CD8-positive, alpha-beta memory T cell (primary cell): Measurements from ENCODE around the gene CCBE1. TPM values are rescaled to one million over a fixed set of nuclear protein-coding genes. Genes with fewer than 3 reads are reported as not detected.

Experiments
- CTCF ChIA-PET: fragments of 350-600 bp; sonication (Branson Sonifier 250); formaldehyde crosslinking; loops from one replicate; lab custom pipeline; 2021; ENCODE audit warnings: antibody characterized with exemption; lab: Charles Lee
- POLR2A ChIA-PET: fragments of 350-600 bp; sonication (Branson Sonifier 250); formaldehyde crosslinking; loops from one replicate; lab custom pipeline; 2021; ENCODE audit warnings: antibody characterized with exemption; lab: Charles Lee
- DNase-seq, 5 donors: peaks; one replicate each; pipeline versions ENCODE4 v3.0.0 to v3.0.0-alpha.2; 2020 to 2022; ENCODE audit warnings: mixed read lengths in 1 of 5
- H3K27ac ChIP-seq: one replicate; pipeline ENCODE4 v1.7.0; 2013; ENCODE audit warnings: low read depth, mild to moderate bottlenecking, low read length, moderate library complexity
- H3K27me3 ChIP-seq: 2 replicates; pipeline ENCODE4 v1.7.0; 2013; ENCODE audit warnings: low read length, mild to moderate bottlenecking; ENCODE audit not compliant: insufficient read depth, poor library complexity, severe bottlenecking
- H3K36me3 ChIP-seq: 2 replicates; pipeline ENCODE4 v1.7.0; 2013; ENCODE audit warnings: mild to moderate bottlenecking, low read length, moderate library complexity; ENCODE audit not compliant: insufficient read depth
- H3K4me1 ChIP-seq: 2 replicates; pipeline ENCODE4 v1.7.0; 2013; ENCODE audit warnings: mild to moderate bottlenecking, low read length, moderate library complexity; ENCODE audit not compliant: insufficient read depth
- H3K4me3 ChIP-seq: 2 replicates; pipeline ENCODE4 v1.7.0; 2013; ENCODE audit warnings: mild to moderate bottlenecking, low read length
- H3K9me3 ChIP-seq: 2 replicates; pipeline ENCODE4 v1.7.0; 2013; ENCODE audit warnings: mild to moderate bottlenecking, low read length
- H3K27ac Mint-ChIP-seq, 8 donors: one replicate each; pipeline ENCODE4 v1.8.0; 2020 to 2021; ENCODE audit warnings: mixed read lengths in 8 of 8, mild to moderate bottlenecking in 6 of 8, inconsistent platforms in 3 of 8, moderate library complexity in 3 of 8
- H3K27me3 Mint-ChIP-seq, 2 donors: one replicate each; pipeline ENCODE4 v1.8.0; 2020 to 2021; ENCODE audit warnings: mixed read lengths in 2 of 2, mild to moderate bottlenecking in 1 of 2, moderate library complexity in 1 of 2
- H3K36me3 Mint-ChIP-seq, 3 donors: one replicate each; pipeline ENCODE4 v1.8.0; 2020 to 2021; ENCODE audit warnings: mixed read lengths in 3 of 3, inconsistent platforms in 1 of 3, mild to moderate bottlenecking in 1 of 3
- H3K4me1 Mint-ChIP-seq, 3 donors: one replicate each; pipeline ENCODE4 v1.8.0; 2020 to 2021; ENCODE audit warnings: mixed read lengths in 3 of 3, inconsistent platforms in 1 of 3, mild to moderate bottlenecking in 1 of 3
- H3K4me3 Mint-ChIP-seq, 7 donors: one replicate each; pipeline ENCODE4 v1.8.0; 2020 to 2021; ENCODE audit warnings: mixed read lengths in 7 of 7, mild to moderate bottlenecking in 6 of 7, moderate library complexity in 4 of 7, inconsistent platforms in 2 of 7
- H3K9me3 Mint-ChIP-seq, 5 donors: one replicate each; pipeline ENCODE4 v1.8.0; 2020 to 2022; ENCODE audit warnings: mixed read lengths in 5 of 5, mild to moderate bottlenecking in 3 of 5, moderate library complexity in 2 of 5, inconsistent platforms in 1 of 5
- polyA plus RNA-seq: library from polyadenylated mRNA; unstranded; fragments of 300-500 nt; fragmentation: Illumina TruSeq; gene quantifications from one replicate; pipeline ENCODE4 v1.2.3, GENCODE V29; 2021
- total RNA-seq, 2 experiments: library from RNA; stranded (reverse); gene quantifications; one replicate each; pipeline ENCODE4 v1.2.3, GENCODE V29; 2021

CCBE1 gene
- total and polyA plus RNA-seq, 3 experiments from 2014 or later: not detected

DNA sequence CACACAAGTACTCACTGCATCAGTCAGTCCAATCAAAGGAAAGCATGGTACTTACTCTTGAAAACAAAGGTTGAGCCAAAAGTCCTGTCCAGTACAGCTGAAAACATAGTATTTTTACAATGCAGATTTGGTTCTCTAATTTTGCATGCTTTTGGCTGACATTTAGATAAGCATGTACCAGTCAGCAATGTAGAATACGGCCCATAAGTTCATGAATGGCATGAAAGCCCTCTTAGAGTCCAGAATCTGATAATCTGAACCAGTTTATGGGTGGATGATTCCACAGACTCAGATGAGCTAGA lies 90.2 kb downstream of the CCBE1 start:
- Mint-ChIP-seq H3K36me3 (no peaks in the 10 kb centered on the region), H3K27me3 (no peaks in the 10 kb centered on the region), H3K9me3 (peaks cover 0 to 6% (median 2%) of the 10 kb centered on the region in 5 donors), H3K4me1 (no peaks in the 10 kb centered on the region), H3K27ac (no peak overlapping the region), H3K4me3 (no peak overlapping the region)
- Histone ChIP-seq H3K4me1 (no peaks in the 10 kb centered on the region), H3K4me3 (no peak overlapping the region), H3K27ac (no peak overlapping the region), H3K27me3 (no peaks in the 10 kb centered on the region), H3K36me3 (no peaks in the 10 kb centered on the region), H3K9me3 (no peaks in the 10 kb centered on the region)
- ChIA-PET POLR2A (no interaction called here), CTCF (no interaction called here)
- no peak for DNase-seq

DNA sequence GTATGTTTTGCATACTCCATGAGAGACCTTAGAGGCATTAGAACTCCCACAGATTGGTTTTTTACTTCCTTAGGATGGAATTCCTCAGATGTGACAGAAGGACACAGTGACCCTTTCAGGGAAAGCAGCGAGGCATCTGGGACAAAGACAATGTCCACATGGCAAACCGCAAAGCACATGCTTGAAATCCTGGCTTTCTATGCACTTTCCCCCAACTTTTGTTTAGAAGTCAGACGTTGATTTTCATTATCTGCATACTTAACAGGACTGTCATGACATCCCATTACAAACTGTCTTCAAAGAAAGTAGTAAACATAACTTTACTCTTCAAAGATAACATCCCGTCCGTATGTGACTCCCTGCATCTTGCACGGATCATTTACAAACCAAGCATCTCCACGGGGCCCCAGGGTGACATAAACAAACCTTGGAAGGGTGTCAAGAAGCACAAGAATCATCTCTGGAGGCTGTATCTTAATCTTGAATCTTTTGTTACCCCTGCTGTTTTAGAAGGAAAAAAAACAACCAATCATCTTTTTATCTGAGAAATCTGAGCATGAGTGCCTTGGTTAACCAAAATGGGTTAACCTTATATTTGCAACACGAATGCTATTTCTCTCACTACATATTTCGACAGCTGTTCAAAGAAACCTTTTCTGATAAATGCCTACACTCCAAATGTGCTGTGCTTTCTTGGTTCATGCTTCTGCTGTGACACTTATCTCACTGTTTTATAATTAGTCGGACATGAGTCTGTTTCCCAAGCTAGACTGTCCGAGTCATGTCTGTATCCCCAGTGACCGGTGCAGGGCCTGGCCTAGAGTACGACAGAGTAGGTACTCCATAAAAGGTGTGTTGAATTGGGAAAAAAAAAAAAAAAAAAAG lies 90.8 kb downstream of the CCBE1 start:
- CTCF ChIA-PET: no interaction called here
- no peaks in the 10 kb centered on the region for H3K36me3 Mint-ChIP-seq

DNA sequence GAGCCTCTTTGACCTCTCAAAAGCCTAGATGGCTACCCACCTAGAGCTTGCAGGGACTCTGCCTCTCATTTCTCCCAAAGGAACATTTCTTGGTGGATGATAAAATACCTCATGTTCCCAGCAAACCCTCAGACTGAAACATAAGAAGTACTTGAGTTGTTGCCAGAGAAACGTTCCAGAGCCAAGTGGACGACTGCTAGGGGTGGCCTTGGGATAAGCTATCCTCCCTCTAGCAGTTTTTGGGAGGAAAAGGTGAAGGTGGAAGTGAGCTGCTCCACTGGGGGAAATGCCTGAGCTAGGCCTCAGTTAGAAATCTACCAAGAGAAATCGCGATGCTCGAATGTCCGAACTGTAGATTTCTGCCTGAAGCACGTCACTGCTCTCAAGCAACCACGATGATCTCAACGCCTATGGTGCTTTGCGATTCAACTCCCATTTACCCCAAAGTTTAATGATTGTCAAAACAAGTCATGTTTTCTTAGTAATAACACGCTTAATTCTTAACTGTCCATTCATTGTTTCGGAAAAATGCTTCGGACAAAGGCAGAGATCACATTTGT lies 91.5 kb downstream of the CCBE1 start:
- no peaks in the 10 kb centered on the region for H3K27me3 ChIP-seq
- Mint-ChIP-seq H3K27ac (no peak overlapping the region), H3K4me3 (no peak overlapping the region), H3K4me1 (no peaks in the 10 kb centered on the region), H3K9me3 (peaks cover 0 to 3% (median 2%) of the 10 kb centered on the region in 5 donors), H3K36me3 (no peaks in the 10 kb centered on the region), H3K27me3 (no peaks in the 10 kb centered on the region)
- no peaks in the 10 kb centered on the region for H3K4me1 ChIP-seq
- no peaks in the 10 kb centered on the region for H3K36me3 ChIP-seq
- no peak overlapping the region for H3K4me3 ChIP-seq
- no peaks in the 10 kb centered on the region for H3K9me3 ChIP-seq
- DNase-seq: no peak
- no peak overlapping the region for H3K27ac ChIP-seq
- ChIA-PET CTCF (no interaction called here), POLR2A (no interaction called here)

More for the DNA sequence above, 90.8 kb downstream of the CCBE1 start:
- DNase-seq: no peak
- H3K4me3 Mint-ChIP-seq: no peak overlapping the region
- H3K4me1 Mint-ChIP-seq: no peaks in the 10 kb centered on the region
- POLR2A ChIA-PET: no interaction called here
- Histone ChIP-seq H3K36me3 (no peaks in the 10 kb centered on the region), H3K4me3 (no peak overlapping the region), H3K27me3 (no peaks in the 10 kb centered on the region), H3K27ac (no peak overlapping the region), H3K4me1 (no peaks in the 10 kb centered on the region), H3K9me3 (no peaks in the 10 kb centered on the region)
- H3K9me3 Mint-ChIP-seq: peaks cover 0 to 6% (median 2%) of the 10 kb centered on the region in 5 donors
- H3K27me3 Mint-ChIP-seq: no peaks in the 10 kb centered on the region
- H3K27ac Mint-ChIP-seq: no peak overlapping the region

DNA sequence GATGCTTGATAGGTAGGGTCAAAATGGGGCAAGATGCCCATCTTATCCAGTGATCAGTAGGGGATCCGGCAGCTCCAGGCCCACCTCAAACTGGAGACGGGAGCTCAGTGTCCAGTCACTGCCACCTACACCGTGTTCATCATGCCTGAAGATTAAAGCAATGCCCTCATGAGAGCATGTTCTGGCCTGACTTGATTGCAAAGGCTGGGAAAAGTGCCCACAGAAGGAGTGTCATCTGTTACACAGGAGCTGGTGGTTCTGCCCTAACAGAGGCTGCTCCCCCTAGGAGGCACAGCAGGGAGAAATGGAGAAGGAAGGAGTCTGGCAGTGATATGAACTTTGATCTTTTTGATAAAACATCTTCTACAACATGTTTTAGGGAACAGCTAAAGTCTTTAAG lies 92.3 kb downstream of the CCBE1 start:
- Histone ChIP-seq H3K27me3 (no peaks in the 10 kb centered on the region), H3K9me3 (no peaks in the 10 kb centered on the region), H3K4me1 (no peaks in the 10 kb centered on the region), H3K36me3 (no peaks in the 10 kb centered on the region), H3K4me3 (no peak overlapping the region), H3K27ac (no peak overlapping the region)
- Mint-ChIP-seq H3K9me3 (peaks cover 0 to 4% (median 3%) of the 10 kb centered on the region in 5 donors), H3K27me3 (no peaks in the 10 kb centered on the region), H3K27ac (no peak overlapping the region), H3K4me3 (no peak overlapping the region), H3K36me3 (no peaks in the 10 kb centered on the region), H3K4me1 (no peaks in the 10 kb centered on the region)
- POLR2A ChIA-PET: no interaction called here
- DNase-seq: no peak
- CTCF ChIA-PET: interaction anchor here (0.9 kb wide), 1 partner anchor 12 kb away, joined by 3 read pairs; no protein-coding TSS in a partner anchor

DNA sequence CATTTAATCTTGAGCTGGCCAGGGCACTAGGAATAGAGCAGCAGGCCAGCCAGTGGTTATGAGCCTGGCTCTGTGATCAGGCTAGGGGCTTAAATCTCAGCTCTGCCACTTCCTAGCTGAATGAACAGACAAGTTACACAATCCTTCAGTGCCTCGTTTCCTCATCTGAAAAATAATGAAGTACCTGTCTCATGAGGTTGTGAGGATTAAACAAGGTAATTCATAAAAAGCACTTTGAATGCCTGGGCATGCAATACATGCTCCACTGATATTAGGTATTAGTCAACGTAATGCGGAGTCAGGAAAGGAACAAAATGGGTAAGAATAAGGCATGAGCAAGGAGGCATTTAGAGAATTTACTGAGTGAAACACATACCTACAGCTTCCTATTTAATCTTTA lies 100.2 kb downstream of the CCBE1 start:
- ChIA-PET CTCF (interaction anchor here (1.7 kb wide), 1 partner anchor 10 kb away, joined by 4 read pairs; no protein-coding TSS in a partner anchor), POLR2A (no interaction called here)
- H3K27me3 Mint-ChIP-seq: no peaks in the 10 kb centered on the region
- no peaks in the 10 kb centered on the region for H3K36me3 Mint-ChIP-seq
- peaks cover 0 to 2% (median 0%) of the 10 kb centered on the region in 5 donors for H3K9me3 Mint-ChIP-seq
- no peaks in the 10 kb centered on the region for H3K9me3 ChIP-seq
- H3K4me3 Mint-ChIP-seq: no peak overlapping the region
- H3K4me1 Mint-ChIP-seq: no peaks in the 10 kb centered on the region
- H3K27ac Mint-ChIP-seq: no peak overlapping the region
- no peak overlapping the region for H3K27ac ChIP-seq
- no peaks in the 10 kb centered on the region for H3K36me3 ChIP-seq
- no peak for DNase-seq
- no peak overlapping the region for H3K4me3 ChIP-seq
- H3K4me1 ChIP-seq: no peaks in the 10 kb centered on the region
- H3K27me3 ChIP-seq: no peaks in the 10 kb centered on the region

DNA sequence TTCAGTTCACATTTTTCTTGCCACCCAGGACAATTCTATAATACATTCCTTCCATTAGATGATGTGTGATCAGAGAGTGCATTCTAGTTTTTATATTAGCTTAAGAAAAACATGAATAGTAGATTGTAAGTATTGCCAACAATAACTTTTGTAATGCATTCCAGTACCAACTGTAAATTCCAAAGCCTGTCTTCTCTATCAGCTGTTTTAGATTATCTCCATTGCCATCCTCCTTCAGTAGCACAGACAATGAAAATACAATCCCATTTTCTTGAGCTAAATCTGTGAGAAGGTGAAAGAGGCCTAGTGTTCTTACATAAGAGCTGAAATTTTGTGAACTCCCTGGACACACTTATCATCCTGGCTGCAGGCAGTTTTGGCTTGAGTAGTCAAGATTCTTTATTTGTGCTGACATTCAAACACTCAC lies 103.9 kb downstream of the CCBE1 start:
- H3K27me3 Mint-ChIP-seq: no peaks in the 10 kb centered on the region
- H3K27ac ChIP-seq: no peak overlapping the region

DNA sequence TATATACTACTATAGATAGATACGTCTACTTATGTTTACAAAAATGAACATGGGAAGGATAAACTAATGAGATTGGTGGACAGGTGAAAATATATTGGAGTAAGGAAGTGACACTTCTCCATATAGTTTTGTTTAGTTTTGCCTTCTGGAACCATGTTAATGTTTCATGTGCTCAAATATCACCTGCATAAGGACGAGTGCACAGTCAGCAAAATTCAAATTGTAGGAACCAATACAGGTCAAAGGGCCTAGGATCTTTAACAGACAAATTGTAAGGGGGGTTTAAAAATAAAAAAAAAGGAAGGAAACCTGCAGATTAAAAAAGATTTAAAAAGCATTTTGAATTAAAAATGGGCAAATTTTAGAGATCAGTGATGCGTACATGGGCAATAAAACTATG lies 104.6 kb downstream of the CCBE1 start:
- no peak for DNase-seq
- no peaks in the 10 kb centered on the region for H3K27me3 ChIP-seq
- no peak overlapping the region for H3K27ac ChIP-seq
- Mint-ChIP-seq H3K9me3 (no peaks in the 10 kb centered on the region), H3K36me3 (no peaks in the 10 kb centered on the region), H3K27me3 (no peaks in the 10 kb centered on the region), H3K4me1 (no peaks in the 10 kb centered on the region), H3K27ac (no peak overlapping the region), H3K4me3 (no peak overlapping the region)
- H3K9me3 ChIP-seq: no peaks in the 10 kb centered on the region
- H3K36me3 ChIP-seq: no peaks in the 10 kb centered on the region
- H3K4me3 ChIP-seq: no peak overlapping the region
- CTCF ChIA-PET: no interaction called here
- POLR2A ChIA-PET: no interaction called here
- no peaks in the 10 kb centered on the region for H3K4me1 ChIP-seq

More for the DNA sequence above, 103.9 kb downstream of the CCBE1 start:
- DNase-seq: no peak
- Mint-ChIP-seq H3K36me3 (no peaks in the 10 kb centered on the region), H3K4me3 (no peak overlapping the region), H3K9me3 (no peaks in the 10 kb centered on the region), H3K4me1 (no peaks in the 10 kb centered on the region), H3K27ac (no peak overlapping the region)
- Histone ChIP-seq H3K4me1 (no peaks in the 10 kb centered on the region), H3K9me3 (no peaks in the 10 kb centered on the region), H3K36me3 (no peaks in the 10 kb centered on the region), H3K4me3 (no peak overlapping the region), H3K27me3 (no peaks in the 10 kb centered on the region)
- ChIA-PET CTCF (no interaction called here), POLR2A (no interaction called here)

DNA sequence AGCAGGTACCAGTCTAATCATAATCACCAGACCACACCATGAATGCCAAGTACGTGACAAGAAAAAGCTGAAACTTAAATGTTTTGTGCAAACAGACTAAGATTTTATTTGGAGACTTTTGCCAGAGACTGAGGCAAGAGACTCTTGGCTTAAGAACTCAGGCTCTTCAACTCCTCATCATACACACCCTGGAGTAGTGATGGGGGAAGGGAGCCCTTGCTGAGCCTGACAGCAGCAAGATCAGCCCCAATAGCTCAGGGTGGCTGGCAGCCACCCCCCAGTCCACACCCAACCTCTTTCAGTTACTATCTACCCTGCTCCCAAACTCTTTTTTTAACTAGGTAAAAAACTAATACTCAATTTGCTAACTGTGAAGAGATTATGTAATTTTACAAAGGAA lies 114.8 kb downstream of the CCBE1 start:
- Histone ChIP-seq H3K4me3 (no peak overlapping the region), H3K4me1 (no peaks in the 10 kb centered on the region), H3K36me3 (no peaks in the 10 kb centered on the region), H3K27ac (no peak overlapping the region), H3K9me3 (no peaks in the 10 kb centered on the region), H3K27me3 (no peaks in the 10 kb centered on the region)
- H3K27me3 Mint-ChIP-seq: peaks cover 0 to 13% of the 10 kb centered on the region in 2 donors
- POLR2A ChIA-PET: no interaction called here
- no peaks in the 10 kb centered on the region for H3K4me1 Mint-ChIP-seq
- peaks cover 0 to 8% (median 2%) of the 10 kb centered on the region in 5 donors for H3K9me3 Mint-ChIP-seq
- no peaks in the 10 kb centered on the region for H3K36me3 Mint-ChIP-seq
- no peak overlapping the region for H3K27ac Mint-ChIP-seq
- CTCF ChIA-PET: no interaction called here
- no peak for DNase-seq
- no peak overlapping the region for H3K4me3 Mint-ChIP-seq
